Femur (tissue), 1 donor: ENCODE measurements around the gene MARCHF9.

Experiments used
- DNase-seq: peaks from one replicate; pipeline ENCODE4 v3.0.0-alpha.2; 2017

MARCHF9 gene

DNA sequence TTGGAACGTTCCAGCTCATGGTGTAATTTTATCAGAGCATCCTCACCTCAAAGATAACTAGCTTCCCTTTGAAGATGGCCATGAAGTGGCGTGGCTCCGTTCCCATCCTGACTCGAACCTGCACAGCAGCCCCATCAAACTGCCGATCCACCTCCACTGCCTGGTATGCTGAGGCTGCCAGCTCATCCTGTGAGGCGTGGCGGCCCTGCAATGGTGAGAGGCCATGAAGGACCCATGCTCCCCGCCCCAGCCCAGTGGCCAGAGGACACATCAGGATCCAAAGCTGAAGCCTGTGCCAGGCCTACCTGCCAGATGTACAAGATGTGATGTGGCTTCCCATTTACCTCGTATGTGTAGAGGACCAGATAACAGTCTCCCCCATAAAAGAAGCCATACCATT, 52.4 kb downstream of the MARCHF9 start:
- DNase-seq: no peak

DNA sequence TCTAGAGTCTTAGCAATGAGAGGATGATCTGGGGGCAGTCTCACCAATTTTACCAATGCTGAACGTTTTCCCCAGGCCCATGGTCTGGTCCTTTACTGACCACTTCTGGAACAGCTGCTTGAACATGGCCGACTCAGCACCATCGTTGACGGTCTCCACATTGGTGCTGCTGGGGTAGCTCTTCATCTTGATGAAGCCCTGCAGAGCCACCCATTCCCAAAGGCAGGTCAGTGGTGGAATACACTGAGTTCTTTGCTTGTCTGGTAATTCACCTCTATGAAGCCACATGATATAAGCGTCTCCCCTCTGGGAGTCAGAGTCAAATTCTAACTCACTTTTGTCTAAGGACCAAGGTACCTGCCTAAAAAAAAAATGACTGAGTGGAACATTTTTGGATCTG, 53.4 kb downstream of the MARCHF9 start:
- DNase-seq: no peak

DNA sequence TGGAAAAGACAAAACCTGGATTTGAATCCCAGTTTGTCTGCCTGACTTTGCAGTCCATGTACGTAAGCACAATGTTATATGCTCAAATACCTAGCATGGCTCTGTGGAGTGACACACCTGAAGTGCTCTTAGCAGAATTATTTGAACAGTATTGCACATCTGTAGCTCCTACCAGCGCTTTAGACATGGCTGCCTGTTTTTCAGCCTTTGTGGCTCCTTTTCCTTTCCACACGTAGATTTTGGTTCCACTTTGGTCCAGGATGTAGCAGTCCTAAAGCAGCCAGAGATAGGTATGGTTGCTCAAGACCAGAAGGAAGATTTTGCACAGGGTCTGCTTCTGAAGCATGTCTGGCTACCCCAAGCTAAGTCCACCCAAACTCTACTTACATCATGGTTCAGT, 54.5 kb downstream of the MARCHF9 start:
- DNase-seq: no peak
